H9 (cell line): ENCODE data around the gene SORCS2. TPM values are rescaled to one million over a fixed set of nuclear protein-coding genes. Genes with fewer than 3 reads are reported as not detected.

Source experiments
- DNase-seq: peaks from one replicate; pipeline ENCODE4 v3.0.0-alpha.2; 2017
- H2AFZ ChIP-seq: one replicate; pipeline ENCODE4 v1.6.1; 2013; ENCODE audit warnings: mild to moderate bottlenecking, low read length, control low read depth, moderate library complexity
- H2AK5ac ChIP-seq: 2 replicates; pipeline ENCODE4 v1.6.1; 2013; ENCODE audit warnings: low read length, control low read depth, mixed read lengths; ENCODE audit not compliant: insufficient read length
- H2BK120ac ChIP-seq: one replicate; pipeline ENCODE4 v1.6.1; 2013; ENCODE audit warnings: low read depth, mild to moderate bottlenecking, low read length, control low read depth, inconsistent platforms; ENCODE audit not compliant: poor library complexity, severe bottlenecking
- H2BK12ac ChIP-seq: 2 replicates; pipeline ENCODE4 v1.6.1; 2013; ENCODE audit warnings: low read length, control low read depth, mixed read lengths, low read depth; ENCODE audit not compliant: insufficient read length
- H2BK15ac ChIP-seq: 2 replicates; pipeline ENCODE4 v1.6.1; 2013; ENCODE audit warnings: low read depth, low read length, control low read depth
- H2BK20ac ChIP-seq: one replicate; pipeline ENCODE4 v1.6.1; 2013; ENCODE audit warnings: low read depth, mild to moderate bottlenecking, low read length, control low read depth, inconsistent platforms; ENCODE audit not compliant: poor library complexity, severe bottlenecking
- H2BK5ac ChIP-seq: 2 replicates; pipeline ENCODE4 v1.6.1; 2013; ENCODE audit warnings: low read length, control low read depth, mixed read lengths; ENCODE audit not compliant: insufficient read length
- H3K14ac ChIP-seq: 2 replicates; pipeline ENCODE4 v1.6.1; 2013; ENCODE audit warnings: low read length, control low read depth; ENCODE audit not compliant: insufficient read depth
- H3K18ac ChIP-seq: 2 replicates; pipeline ENCODE4 v1.6.1; 2013; ENCODE audit warnings: low read depth, mild to moderate bottlenecking, mixed read lengths, low read length, control low read depth; ENCODE audit not compliant: insufficient read length
- H3K23ac ChIP-seq: 2 replicates; pipeline ENCODE4 v1.6.1; 2013; ENCODE audit warnings: low read length, control low read depth, mixed read lengths, low read depth; ENCODE audit not compliant: insufficient read length
- H3K23me2 ChIP-seq: 2 replicates; pipeline ENCODE4 v1.6.1; 2013; ENCODE audit warnings: low read depth, mild to moderate bottlenecking, mixed read lengths, low read length, control low read depth; ENCODE audit not compliant: insufficient read length, poor library complexity, severe bottlenecking
- H3K27ac ChIP-seq: 2 replicates; pipeline ENCODE4 v1.5.1; 2013; ENCODE audit warnings: low read length, control low read depth, mixed read lengths, low read depth; ENCODE audit not compliant: insufficient read length
- H3K27me3 ChIP-seq: 2 replicates; pipeline ENCODE4 v1.6.1; 2013; ENCODE audit warnings: low read length, control low read depth, inconsistent platforms; ENCODE audit not compliant: insufficient read depth
- H3K4ac ChIP-seq: 2 replicates; pipeline ENCODE4 v1.6.1; 2013; ENCODE audit warnings: low read depth, mild to moderate bottlenecking, control low read depth, inconsistent platforms, low read length, moderate library complexity
- H3K4me1 ChIP-seq: 2 replicates; pipeline ENCODE4 v1.6.1; 2013; ENCODE audit warnings: low read length, control low read depth, inconsistent platforms; ENCODE audit not compliant: insufficient read depth
- H3K4me2 ChIP-seq: 2 replicates; pipeline ENCODE4 v1.6.1; 2013; ENCODE audit warnings: low read length, control low read depth, mixed read lengths; ENCODE audit not compliant: insufficient read length, insufficient read depth
- H3K56ac ChIP-seq: 2 replicates; pipeline ENCODE4 v1.6.1; 2013; ENCODE audit warnings: low read depth, mild to moderate bottlenecking, mixed read lengths, low read length, control low read depth; ENCODE audit not compliant: insufficient read length
- H3K79me1 ChIP-seq: 2 replicates; pipeline ENCODE4 v1.6.1; 2013; ENCODE audit warnings: low read depth, mild to moderate bottlenecking, moderate library complexity, low read length, control low read depth, inconsistent platforms; ENCODE audit not compliant: insufficient read depth, poor library complexity, severe bottlenecking
- H3K79me2 ChIP-seq: 2 replicates; pipeline ENCODE4 v1.6.1; 2013; ENCODE audit warnings: low read length, control low read depth, inconsistent platforms; ENCODE audit not compliant: insufficient read depth
- H3K9ac ChIP-seq: 2 replicates; pipeline ENCODE4 v1.6.1; 2013; ENCODE audit warnings: low read length, control low read depth, mixed read lengths; ENCODE audit not compliant: insufficient read length; ENCODE audit errors: extremely low read depth
- H3K9me3 ChIP-seq: one replicate; pipeline ENCODE4 v1.6.1; 2013; ENCODE audit warnings: low read depth, low read length, inconsistent platforms; ENCODE audit not compliant: control insufficient read depth
- H3T11ph ChIP-seq: one replicate; pipeline ENCODE4 v1.6.1; 2013; ENCODE audit warnings: mild to moderate bottlenecking, low read length, control low read depth, inconsistent platforms
- H4K20me1 ChIP-seq: one replicate; pipeline ENCODE4 v1.6.1; 2013; ENCODE audit not compliant: control insufficient read depth, insufficient read length, insufficient read depth
- H4K5ac ChIP-seq: 2 replicates; pipeline ENCODE4 v1.6.1; 2013; ENCODE audit warnings: low read depth, mild to moderate bottlenecking, mixed read lengths, low read length, control low read depth; ENCODE audit not compliant: insufficient read length
- H4K8ac ChIP-seq: replicated peaks from 2 replicates; pipeline ENCODE4 v1.6.1; 2013; ENCODE audit warnings: low read length, control low read depth, mixed read lengths, low read depth; ENCODE audit not compliant: insufficient read length
- H4K91ac ChIP-seq: 2 replicates; pipeline ENCODE4 v1.6.1; 2013; ENCODE audit warnings: low read depth, mild to moderate bottlenecking, moderate library complexity, mixed read lengths, low read length, control low read depth; ENCODE audit not compliant: insufficient read length
- H3K27ac Mint-ChIP-seq, 3 experiments: 2 replicates in 2 of 3; 3 replicates in 1 of 3; pipeline ENCODE4 v1.8.0; 2020 to 2021; ENCODE audit warnings: mixed read lengths in 3 of 3, mild to moderate bottlenecking in 1 of 3, moderate library complexity in 1 of 3
- H3K27me3 Mint-ChIP-seq: 2 replicates; pipeline ENCODE4 v1.8.0; 2021; ENCODE audit warnings: low read depth, mild to moderate bottlenecking, moderate library complexity, mixed read lengths
- H3K36me3 Mint-ChIP-seq, 3 experiments: 2 replicates in 2 of 3; 3 replicates in 1 of 3; pipeline ENCODE4 v1.8.0; 2020 to 2021; ENCODE audit warnings: low read depth in 3 of 3, mixed read lengths in 3 of 3; ENCODE audit not compliant: insufficient read depth in 1 of 3
- H3K4me1 Mint-ChIP-seq, 2 experiments: 2 replicates each; pipeline ENCODE4 v1.8.0; 2020; ENCODE audit warnings: mixed read lengths in 2 of 2
- H3K4me3 Mint-ChIP-seq, 2 experiments: 2 replicates in 1 of 2; 3 replicates in 1 of 2; pipeline ENCODE4 v1.8.0; 2020 to 2021; ENCODE audit warnings: mild to moderate bottlenecking in 2 of 2, mixed read lengths in 2 of 2, moderate library complexity in 1 of 2
- H3K9me3 Mint-ChIP-seq, 2 experiments: 2 replicates in 1 of 2; 3 replicates in 1 of 2; pipeline ENCODE4 v1.8.0; 2020; ENCODE audit warnings: mild to moderate bottlenecking in 2 of 2, mixed read lengths in 2 of 2, moderate library complexity in 1 of 2
- WGBS: extraction: QIAGEN DNeasy Blood & Tissue Kit; methylation state at CpG from one replicate; pipeline ENCODE4 v1.1.7; 2013; ENCODE audit warnings: missing lambda C conversion rate, low lambda C conversion rate, mixed read lengths; ENCODE audit not compliant: insufficient read length; ENCODE audit errors: extremely low coverage; 5-methylcytosine and 5-hydroxymethylcytosine counted together
- total RNA-seq: library from RNA; stranded (reverse); gene quantifications from 2 replicates; pipeline ENCODE4 v1.2.1, GENCODE V29; 2021
- TF ChIP-seq, protein P1 (sequence below): fragments of 200-600 bp; sonication (generic); conservative IDR thresholded peaks from 3 replicates; pipeline ENCODE4 v1.8.0; 2021; ENCODE audit warnings: antibody characterized with exemption, mild to moderate bottlenecking

Gene SORCS2
- total RNA-seq, 1 experiment from 2014 or later = 0.57 TPM

DNA sequence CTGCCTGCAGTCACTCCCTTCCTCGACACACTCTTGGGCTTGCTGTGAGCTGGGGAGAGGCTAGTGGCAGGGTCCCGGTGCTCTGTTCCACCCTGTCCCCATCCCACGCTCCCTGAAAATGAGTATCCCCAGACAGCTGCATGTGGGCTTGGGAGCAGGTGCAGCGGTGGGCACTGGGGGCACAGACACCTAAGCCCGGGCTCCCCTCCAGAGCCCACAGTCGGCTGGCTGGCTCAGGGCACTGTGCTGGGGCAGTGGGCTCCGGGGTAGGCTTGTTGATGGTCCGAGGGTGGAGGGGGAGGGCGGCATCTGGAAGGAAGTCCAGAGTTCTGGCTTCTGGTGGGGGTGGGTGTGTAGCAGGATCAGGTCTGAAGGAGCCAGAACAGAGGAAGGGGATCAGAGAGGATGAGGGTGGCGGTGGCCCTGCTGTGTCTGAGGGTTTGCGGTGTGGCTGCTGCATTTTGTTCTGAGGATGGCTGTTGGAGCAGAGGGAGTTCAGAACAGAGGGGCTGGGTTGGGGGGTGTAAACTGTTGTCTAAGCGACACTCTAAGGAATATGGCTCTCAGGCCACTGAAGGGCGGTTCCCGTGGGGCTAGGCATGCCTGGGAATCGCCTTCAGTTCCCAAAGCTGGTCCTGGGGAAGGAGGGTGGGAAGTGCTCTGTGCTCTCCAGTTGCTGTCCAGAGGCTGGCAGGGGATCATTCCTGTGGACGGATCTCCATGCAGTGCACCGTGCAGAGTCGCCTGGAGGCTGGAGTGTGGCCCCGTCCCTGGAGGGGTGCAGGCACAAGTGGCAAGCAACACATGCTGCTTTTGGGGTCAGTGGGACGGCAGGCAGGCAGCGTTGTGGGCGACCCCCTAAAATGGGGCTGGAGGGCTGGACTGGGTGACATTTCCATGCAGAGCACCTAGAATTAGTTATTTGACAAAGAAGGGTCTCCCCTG lies 114.0 kb downstream of the SORCS2 start:
- H3K27me3 ChIP-seq = no peaks in the 10 kb centered on the region
- no peak overlapping the region for H2BK120ac ChIP-seq
- H4K91ac ChIP-seq = no peak overlapping the region
- H3K9me3 Mint-ChIP-seq = no peaks in the 10 kb centered on the region
- H3K4me1 Mint-ChIP-seq = peaks cover 13 to 23% of the 10 kb centered on the region in 2 experiments
- H2BK15ac ChIP-seq = no peak overlapping the region
- peaks cover 3% of the 10 kb centered on the region for H3K27me3 Mint-ChIP-seq
- H3K9ac ChIP-seq = no peak overlapping the region
- no peak overlapping the region for H2BK20ac ChIP-seq
- H3K27ac Mint-ChIP-seq = 0 out of 7 replicates have a peak overlapping the region, but pooled peaks of 2 of the 3 experiments have one; percentile 10 to 59
- no peak overlapping the region for H3T11ph ChIP-seq
- no peak overlapping the region for H2AFZ ChIP-seq
- no peak overlapping the region for H4K8ac ChIP-seq
- TF ChIP-seq, protein P1, sequence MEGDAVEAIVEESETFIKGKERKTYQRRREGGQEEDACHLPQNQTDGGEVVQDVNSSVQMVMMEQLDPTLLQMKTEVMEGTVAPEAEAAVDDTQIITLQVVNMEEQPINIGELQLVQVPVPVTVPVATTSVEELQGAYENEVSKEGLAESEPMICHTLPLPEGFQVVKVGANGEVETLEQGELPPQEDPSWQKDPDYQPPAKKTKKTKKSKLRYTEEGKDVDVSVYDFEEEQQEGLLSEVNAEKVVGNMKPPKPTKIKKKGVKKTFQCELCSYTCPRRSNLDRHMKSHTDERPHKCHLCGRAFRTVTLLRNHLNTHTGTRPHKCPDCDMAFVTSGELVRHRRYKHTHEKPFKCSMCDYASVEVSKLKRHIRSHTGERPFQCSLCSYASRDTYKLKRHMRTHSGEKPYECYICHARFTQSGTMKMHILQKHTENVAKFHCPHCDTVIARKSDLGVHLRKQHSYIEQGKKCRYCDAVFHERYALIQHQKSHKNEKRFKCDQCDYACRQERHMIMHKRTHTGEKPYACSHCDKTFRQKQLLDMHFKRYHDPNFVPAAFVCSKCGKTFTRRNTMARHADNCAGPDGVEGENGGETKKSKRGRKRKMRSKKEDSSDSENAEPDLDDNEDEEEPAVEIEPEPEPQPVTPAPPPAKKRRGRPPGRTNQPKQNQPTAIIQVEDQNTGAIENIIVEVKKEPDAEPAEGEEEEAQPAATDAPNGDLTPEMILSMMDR = no peak
- H3K36me3 Mint-ChIP-seq = no peaks in the 10 kb centered on the region
- no peak overlapping the region for H3K4me3 Mint-ChIP-seq
- H3K23me2 ChIP-seq = no peaks in the 10 kb centered on the region
- no peak overlapping the region for H2BK5ac ChIP-seq
- H3K79me2 ChIP-seq = no peaks in the 10 kb centered on the region
- no peaks in the 10 kb centered on the region for H4K20me1 ChIP-seq
- H3K4me1 ChIP-seq = peaks cover 3% of the 10 kb centered on the region; the same call in 1 of the 2 replicates
- no peak overlapping the region for H2BK12ac ChIP-seq
- no peak overlapping the region for H4K5ac ChIP-seq
- no peak for DNase-seq
- H3K79me1 ChIP-seq = no peaks in the 10 kb centered on the region
- no peak overlapping the region for H3K4me2 ChIP-seq
- no peak overlapping the region for H3K56ac ChIP-seq
- WGBS = no CpG with 5 or more reads among the region's 22 CpGs
- H3K4ac ChIP-seq = no peak overlapping the region
- H3K9me3 ChIP-seq = no peaks in the 10 kb centered on the region
- no peak overlapping the region for H2AK5ac ChIP-seq
- no peak overlapping the region for H3K23ac ChIP-seq
- H3K27ac ChIP-seq = no peak overlapping the region
- H3K14ac ChIP-seq = no peak overlapping the region
- H3K18ac ChIP-seq = no peak overlapping the region
